Tibial nerve (tissue), 4 donors: Measurements from ENCODE around the gene MIA2. TPM values are rescaled to one million over a fixed set of nuclear protein-coding genes. Genes with fewer than 3 reads are reported as not detected.

Source experiments
- DNase-seq, 2 donors: peaks; one replicate each; pipeline ENCODE4 v3.0.0-alpha.2; 2019; ENCODE audit warnings: low spot score in 2 of 2
- H3K27ac ChIP-seq, 4 donors: fragments of 200-600 bp; sonication (generic) in 3 of 4; one replicate each; pipeline ENCODE4 v1.5.1; 2017 to 2019; ENCODE audit warnings: mild to moderate bottlenecking in 1 of 4
- H3K27me3 ChIP-seq, 2 donors: fragments of 200-600 bp; sonication (generic) in 1 of 2; one replicate each; pipeline versions ENCODE4 v1.5.1 to v1.6.0; 2017 to 2019
- H3K36me3 ChIP-seq, 3 donors: fragments of 200-600 bp; sonication (generic); one replicate each; pipeline ENCODE4 v1.5.1; 2018 to 2019
- H3K4me1 ChIP-seq, 4 donors: fragments of 200-600 bp; sonication (generic) in 3 of 4; one replicate each; pipeline ENCODE4 v1.5.1; 2017 to 2019
- H3K4me3 ChIP-seq, 4 donors: fragments of 200-600 bp; sonication (generic) in 3 of 4; one replicate each; pipeline ENCODE4 v1.5.1; 2017 to 2019; ENCODE audit warnings: mild to moderate bottlenecking in 1 of 4, moderate library complexity in 1 of 4
- H3K9me3 ChIP-seq, 4 donors: fragments of 200-600 bp; sonication (generic) in 3 of 4; one replicate each; pipeline ENCODE4 v1.5.1; 2017 to 2019
- CTCF ChIP-seq, 5 experiments: fragments of 200-600 bp in 3 of 5; fragments of 450-650 bp in 2 of 5; sonication (generic) in 3 of 5; IDR thresholded peaks; one replicate each; pipeline ENCODE4 v1.5.1; 2016 to 2019; ENCODE audit warnings: antibody characterized with exemption in 5 of 5, mild to moderate bottlenecking in 3 of 5, moderate library complexity in 2 of 5
- EP300 ChIP-seq, 2 donors: sonication (generic); formaldehyde crosslinking; IDR thresholded peaks; one replicate each; pipeline ENCODE4 v1.6.1; 2017; ENCODE audit warnings: antibody characterized with exemption in 2 of 2, mild to moderate bottlenecking in 1 of 2
- POLR2A ChIP-seq, 2 donors: fragments of 450-650 bp; IDR thresholded peaks; one replicate each; pipeline ENCODE4 v1.6.1; 2017; ENCODE audit warnings: antibody characterized with exemption in 2 of 2, mild to moderate bottlenecking in 2 of 2, moderate library complexity in 2 of 2
- WGBS, 2 donors: methylation state at CpG; one replicate each; pipeline ENCODE4 v1.1.5; 2018; 5-methylcytosine and 5-hydroxymethylcytosine counted together
- total RNA-seq, 4 donors: library from RNA; depleted of rRNA; stranded (reverse); fragments of >200 nt; gene quantifications; one replicate each; pipeline ENCODE4 v1.1.0, GENCODE V29; 2016

MIA2 gene
- total RNA-seq, 4 donors from 2014 or later, result 14.7 to 22.2 (median 16.3) TPM

GRCh38 chr14:39382463-39382862 is 148.7 kb downstream of the MIA2 start:
- no peaks in the 10 kb centered on the region for H3K9me3 ChIP-seq
- no peak for DNase-seq
- no peaks in the 10 kb centered on the region for H3K27me3 ChIP-seq
- H3K4me1 ChIP-seq, result no peaks in the 10 kb centered on the region
- no peak overlapping the region for H3K4me3 ChIP-seq
- H3K27ac ChIP-seq, result no peak overlapping the region
- H3K36me3 ChIP-seq, result peaks cover 0 to 11% (median 0%) of the 10 kb centered on the region in 3 donors
- TF ChIP-seq POLR2A (IDR thresholded peaks at IDR 0.05), result no peak
- TF ChIP-seq EP300 (IDR thresholded peaks at IDR 0.05), result no peak
- TF ChIP-seq CTCF (IDR thresholded peaks at IDR 0.05), result no peak
- WGBS, 2 donors, result 86 to 88% methylated on average over 3 of the region's 3 CpGs

GRCh38 chr14:39383026-39383660 is 149.4 kb downstream of the MIA2 start:
- TF ChIP-seq CTCF (IDR thresholded peaks at IDR 0.05) (no peak), POLR2A (IDR thresholded peaks at IDR 0.05) (no peak), EP300 (IDR thresholded peaks at IDR 0.05) (no peak)
- H3K36me3 ChIP-seq, result peaks cover 0 to 11% (median 0%) of the 10 kb centered on the region in 3 donors
- no peaks in the 10 kb centered on the region for H3K4me1 ChIP-seq
- no peaks in the 10 kb centered on the region for H3K27me3 ChIP-seq
- no peak overlapping the region for H3K27ac ChIP-seq
- no peak overlapping the region for H3K4me3 ChIP-seq
- 87 to 95% methylated on average over 1 of the region's 1 CpG for WGBS, 2 donors
- H3K9me3 ChIP-seq, result no peaks in the 10 kb centered on the region
- no peak for DNase-seq

- Histone ChIP-seq H3K27me3 (no peaks in the 10 kb centered on the region), H3K36me3 (peaks cover 0 to 11% (median 0%) of the 10 kb centered on the region in 3 donors), H3K4me1 (no peaks in the 10 kb centered on the region), H3K27ac (no peak overlapping the region), H3K4me3 (no peak overlapping the region), H3K9me3 (no peaks in the 10 kb centered on the region)
- WGBS, 2 donors, result 67 to 72% methylated on average over 1 of the region's 1 CpG
- TF ChIP-seq EP300 (IDR thresholded peaks at IDR 0.05), result no peak
- TF ChIP-seq POLR2A (IDR thresholded peaks at IDR 0.05), result no peak
- no peak for TF ChIP-seq CTCF (IDR thresholded peaks at IDR 0.05)
- DNase-seq, result no peak
Observed at GRCh38 chr14:39383741-39384140, 150.0 kb downstream of the MIA2 start.

GRCh38 chr14:39384177-39384576 is 150.5 kb downstream of the MIA2 start:
- Histone ChIP-seq H3K4me3 (no peak overlapping the region), H3K9me3 (no peaks in the 10 kb centered on the region), H3K4me1 (no peaks in the 10 kb centered on the region), H3K27ac (no peak overlapping the region), H3K27me3 (no peaks in the 10 kb centered on the region), H3K36me3 (peaks cover 0 to 11% (median 0%) of the 10 kb centered on the region in 3 donors)
- WGBS, 2 donors, result 81 to 90% methylated on average over 4 of the region's 4 CpGs
- TF ChIP-seq CTCF (IDR thresholded peaks at IDR 0.05) (no peak), POLR2A (IDR thresholded peaks at IDR 0.05) (no peak), EP300 (IDR thresholded peaks at IDR 0.05) (no peak)
- DNase-seq, result no peak

GRCh38 chr14:39393289-39393688 is 159.6 kb downstream of the MIA2 start:
- Histone ChIP-seq H3K4me1 (no peaks in the 10 kb centered on the region), H3K27me3 (no peaks in the 10 kb centered on the region), H3K9me3 (no peaks in the 10 kb centered on the region), H3K36me3 (peaks cover 0 to 46% (median 0%) of the 10 kb centered on the region in 3 donors), H3K27ac (no peak overlapping the region), H3K4me3 (no peak overlapping the region)
- no peak for TF ChIP-seq POLR2A (IDR thresholded peaks at IDR 0.05)
- TF ChIP-seq CTCF (IDR thresholded peaks at IDR 0.05), result no peak
- TF ChIP-seq EP300 (IDR thresholded peaks at IDR 0.05), result no peak
- WGBS, 2 donors, result 70 to 83% methylated on average over 1 of the region's 1 CpG
- no peak for DNase-seq
